Measurements from ENCODE around the gene DGLUCY.
"Not testable (repeated sequence)": the region's sequence is repeated elsewhere in the genome, so short reads cannot be mapped to it uniquely, and the experiment has no call there.

Gene DGLUCY

DNA sequence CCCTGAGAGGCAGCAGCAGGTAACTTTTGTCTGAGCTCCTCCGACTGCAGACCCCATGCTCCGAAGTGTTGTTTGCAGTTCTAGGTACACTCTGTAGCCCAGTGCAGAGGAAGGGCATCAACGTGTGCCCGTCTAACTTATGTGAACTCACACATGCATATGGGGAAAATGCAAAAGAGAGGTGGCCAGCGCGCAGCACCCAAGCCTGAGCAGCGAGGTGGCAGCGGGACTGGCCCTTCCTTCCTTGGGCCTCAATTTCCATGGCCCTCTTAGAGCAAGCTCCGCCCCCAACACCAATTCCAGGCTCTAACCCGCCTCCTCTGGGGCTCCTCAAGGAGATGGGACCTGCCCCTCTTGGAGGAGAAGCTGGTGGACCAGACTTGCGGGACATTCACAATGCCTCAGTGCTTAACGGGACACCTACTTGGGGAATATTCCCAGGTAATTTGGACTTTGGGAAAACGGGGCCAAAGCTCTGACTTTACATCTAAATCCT lies 102.9 kb downstream of the DGLUCY start:
- no peak for DNase-seq

DNA sequence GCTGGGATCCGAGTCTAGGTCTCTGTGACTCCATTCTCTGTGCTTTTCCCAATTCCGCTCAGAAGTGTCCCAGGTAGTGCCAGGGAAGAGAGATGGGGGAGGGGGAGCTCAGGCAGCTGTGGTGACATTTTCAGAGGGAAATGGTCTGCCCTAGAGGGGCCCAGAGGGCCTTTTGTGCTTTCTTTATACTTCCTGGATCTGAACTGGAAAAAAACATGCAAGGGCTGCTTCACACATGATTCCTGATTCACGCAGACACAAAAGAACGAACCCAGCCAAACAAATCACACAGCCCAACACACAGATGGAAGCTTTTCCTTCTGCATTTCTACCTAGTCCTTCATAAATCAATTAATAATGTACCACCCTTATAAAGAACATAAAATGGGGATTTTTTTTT lies 104.1 kb downstream of the DGLUCY start:
- no peak for DNase-seq

DNA sequence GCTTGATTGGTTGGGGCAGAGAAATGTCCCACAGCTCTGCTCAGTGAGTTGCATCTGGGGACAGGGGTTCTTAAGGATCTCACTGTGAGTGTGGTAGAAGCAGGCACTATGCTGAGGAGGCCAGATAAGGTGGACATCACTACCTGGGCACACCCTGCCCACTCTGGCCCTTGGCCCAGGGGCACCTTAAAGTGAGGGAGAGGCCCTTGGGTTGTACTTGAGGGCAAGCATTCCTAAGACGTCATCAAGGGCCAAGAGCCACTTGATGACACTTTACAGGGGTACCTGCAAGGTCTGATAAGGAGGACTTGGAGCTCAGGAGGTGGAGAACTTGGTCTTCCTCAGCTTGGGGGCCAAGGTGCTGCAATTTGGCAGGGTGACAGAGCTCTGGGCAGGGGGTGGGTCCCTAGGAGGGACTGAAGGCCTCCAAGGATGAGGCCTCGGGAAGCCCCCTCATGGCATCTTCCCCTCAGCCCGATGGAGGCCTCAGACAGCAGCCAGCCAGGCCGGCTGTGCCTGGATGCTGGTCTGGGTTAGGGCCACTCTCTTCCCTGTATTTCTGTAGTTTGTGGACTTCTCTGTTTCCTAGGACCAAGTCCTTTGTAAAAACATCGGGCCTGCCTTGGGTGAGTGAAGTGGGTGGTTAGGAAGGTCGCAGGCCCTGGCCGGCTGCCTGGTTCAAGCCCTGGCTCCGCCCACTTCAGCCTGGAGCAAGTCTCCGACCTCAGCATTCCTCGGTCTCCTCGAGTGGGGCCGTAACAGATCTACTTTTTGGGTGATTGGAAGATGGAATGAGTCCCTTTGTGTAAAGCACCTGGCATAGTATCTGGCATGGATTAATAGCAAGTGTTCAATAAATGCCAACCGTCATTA lies 105.9 kb downstream of the DGLUCY start:
- no peak for DNase-seq

DNA sequence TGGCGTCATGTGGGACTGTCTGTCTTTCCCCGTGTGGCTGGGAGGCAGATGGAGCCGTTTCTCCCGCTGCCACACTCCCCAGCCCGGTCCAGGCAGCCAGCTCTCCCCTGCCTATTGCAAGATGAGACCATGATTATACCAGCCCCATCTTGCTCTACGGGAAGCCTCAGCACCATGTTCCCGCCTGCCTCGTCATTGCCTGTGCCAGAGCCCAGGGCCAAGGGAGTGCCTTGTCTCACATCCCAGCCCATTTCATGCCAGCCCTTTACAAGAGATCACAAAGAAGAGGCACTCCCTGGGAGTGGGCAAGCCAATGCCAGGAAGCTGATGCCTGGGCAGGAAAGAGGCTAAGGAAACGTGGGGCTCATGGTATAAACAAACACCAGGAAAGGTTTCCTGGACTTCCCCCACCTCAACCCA lies 106.7 kb downstream of the DGLUCY start:
- DNase-seq: no peak

DNA sequence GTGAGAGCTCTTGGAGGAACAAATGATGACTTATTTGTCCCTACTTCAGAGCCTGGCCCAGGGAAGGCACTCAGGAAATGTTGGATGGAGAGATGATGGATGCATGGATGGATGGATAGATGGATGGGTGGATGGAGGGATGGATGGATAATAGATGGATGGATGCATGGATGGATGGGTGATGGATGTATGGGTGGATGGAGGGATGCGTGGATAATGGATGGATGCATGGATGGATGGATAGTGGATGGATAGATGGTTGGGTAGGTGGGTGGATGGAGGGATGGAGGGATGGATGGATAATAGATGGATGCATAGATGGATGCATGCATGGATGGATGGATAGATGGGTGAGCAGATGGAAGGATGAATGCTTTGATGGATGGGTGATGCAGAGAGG lies 107.4 kb downstream of the DGLUCY start:
- no peak for DNase-seq

DNA sequence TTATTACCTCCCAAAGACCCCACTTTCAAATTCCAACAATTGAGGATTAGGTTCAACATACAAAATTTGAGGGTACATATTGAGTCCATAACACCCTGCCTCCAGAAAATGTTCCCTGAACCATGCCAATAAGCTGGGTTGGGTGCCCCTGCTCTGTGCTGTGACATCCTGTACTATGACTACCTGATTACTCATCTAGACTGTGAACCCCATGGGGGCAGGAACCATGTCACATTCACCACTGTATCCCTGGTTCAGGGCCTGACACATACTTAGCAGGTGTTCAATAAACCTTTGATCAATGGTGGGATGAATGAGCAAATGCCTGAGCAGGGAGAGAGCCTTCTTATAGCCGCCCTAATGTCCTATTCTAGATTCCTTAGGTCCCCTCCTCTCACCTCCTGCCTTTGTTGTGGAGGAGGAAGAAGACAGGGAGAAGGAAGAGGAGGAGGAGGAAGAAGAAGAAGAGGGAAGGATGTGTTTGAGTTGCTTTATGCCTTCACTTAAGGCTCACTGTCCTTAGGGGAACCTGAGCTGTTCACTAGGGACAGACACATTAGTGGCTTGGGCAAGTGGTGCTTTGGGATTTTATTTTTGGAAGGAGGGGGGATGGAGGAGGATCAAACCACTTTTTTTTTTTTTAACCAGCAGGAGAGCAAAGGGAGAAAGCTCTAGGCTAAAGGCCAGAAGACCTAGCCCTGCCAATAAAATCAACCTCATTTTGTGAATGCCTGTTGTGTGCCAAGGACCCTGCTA lies 109.3 kb downstream of the DGLUCY start:
- DNase-seq: peak; percentile 67

DNA sequence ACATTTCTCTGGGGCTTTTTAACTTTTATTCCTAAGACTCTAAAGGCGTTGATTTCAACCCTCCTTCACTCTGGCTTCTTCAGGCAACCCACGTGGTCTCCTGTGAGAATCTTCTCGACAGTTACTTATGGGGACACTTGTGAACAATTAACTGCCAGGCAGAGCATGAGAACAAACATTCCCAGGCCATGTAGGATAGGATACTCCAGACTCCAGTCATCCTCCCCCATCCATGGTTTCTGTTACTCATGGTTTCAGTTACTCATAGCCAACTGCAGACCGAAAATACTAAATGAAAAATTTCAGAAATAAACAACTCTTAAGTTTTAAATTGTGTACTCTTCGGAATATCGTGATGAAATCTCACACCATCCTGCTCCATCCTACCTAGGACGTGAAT lies 111.2 kb downstream of the DGLUCY start:
- DNase-seq: peak; percentile 36

DNA sequence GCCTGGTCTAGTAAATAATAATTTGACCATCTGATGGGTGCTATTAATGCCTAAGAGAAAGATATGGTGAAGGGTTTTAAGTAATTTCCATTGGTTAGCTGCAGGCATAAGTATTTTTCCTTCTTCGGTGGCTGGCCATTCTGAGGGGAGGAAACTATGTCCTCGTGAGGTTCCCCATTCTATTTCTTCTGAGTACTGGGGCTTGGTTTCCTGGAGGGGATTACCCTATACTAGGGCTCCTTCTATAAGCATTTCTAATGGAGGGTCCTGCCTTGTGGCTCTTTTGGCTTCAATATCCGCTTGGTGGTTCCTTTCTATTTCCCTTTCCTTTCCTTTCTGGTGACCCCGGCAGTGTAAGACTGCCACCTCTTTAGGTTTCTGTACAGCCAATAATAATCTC lies 112.5 kb downstream of the DGLUCY start:
- not testable (repeated sequence) for DNase-seq

DNA sequence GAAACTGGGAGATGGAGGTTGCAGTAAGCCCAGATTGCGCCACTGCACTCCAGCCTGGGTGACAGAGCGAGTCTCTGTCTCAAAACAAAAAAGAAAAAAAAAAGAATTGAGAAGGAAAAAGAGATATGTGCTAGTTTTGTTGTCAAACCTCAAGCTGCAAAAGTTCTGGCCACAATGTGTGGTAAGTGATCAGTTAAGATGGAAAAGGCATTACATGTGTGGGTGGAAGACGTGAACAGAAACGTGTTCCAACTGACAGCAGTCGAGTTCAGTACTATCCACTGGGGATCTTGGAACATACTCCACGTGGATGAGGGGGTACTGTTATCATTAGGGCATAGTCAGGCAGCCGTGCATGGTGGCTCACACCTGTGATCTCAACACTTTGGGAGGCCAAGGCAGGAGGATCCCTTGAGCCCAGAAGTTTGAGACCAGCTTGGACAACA lies 113.3 kb downstream of the DGLUCY start:
- no peak for DNase-seq

DNA sequence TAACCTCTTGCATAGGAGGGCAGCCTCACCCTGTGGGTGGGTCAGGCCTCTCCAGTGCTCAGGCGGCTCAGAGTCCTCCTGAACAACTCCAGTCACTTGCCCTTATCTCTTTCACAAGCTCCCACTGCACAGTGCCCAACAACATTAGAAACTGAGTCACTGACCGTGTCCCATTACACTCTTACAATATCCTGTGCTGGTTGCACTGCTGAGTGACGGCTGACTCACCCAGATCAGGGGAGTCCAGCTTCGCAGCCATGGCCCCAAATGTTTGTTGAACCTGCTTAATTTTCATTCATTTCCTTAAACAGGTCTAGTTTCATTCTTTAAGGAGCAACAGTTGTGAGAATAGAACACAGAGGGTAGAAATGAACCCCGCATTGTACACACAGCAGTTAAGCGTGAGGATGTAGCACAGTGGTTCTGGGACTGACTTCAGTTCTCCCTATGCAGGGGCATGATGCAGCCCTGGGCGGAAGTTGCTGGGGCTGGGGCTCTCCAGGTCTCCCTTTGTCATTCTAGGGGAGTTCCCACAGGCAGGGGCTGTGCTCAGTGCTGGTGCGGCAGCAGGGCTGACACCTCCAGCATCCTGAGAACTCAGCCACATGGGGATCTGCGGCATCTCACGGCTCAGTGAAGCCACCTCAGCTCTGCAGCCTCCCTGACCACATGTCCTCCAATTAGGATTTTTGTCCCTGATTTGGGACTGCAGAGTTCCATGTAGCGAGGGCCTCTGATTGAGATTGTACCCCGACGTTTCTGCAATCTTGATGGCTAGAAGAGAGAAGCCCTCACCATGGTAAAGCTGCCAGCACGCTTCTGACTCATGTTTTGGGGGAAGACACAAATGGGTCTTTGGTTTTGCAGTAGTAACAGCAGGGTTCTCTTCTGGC lies 114.5 kb downstream of the DGLUCY start:
- no peak for DNase-seq

DNA sequence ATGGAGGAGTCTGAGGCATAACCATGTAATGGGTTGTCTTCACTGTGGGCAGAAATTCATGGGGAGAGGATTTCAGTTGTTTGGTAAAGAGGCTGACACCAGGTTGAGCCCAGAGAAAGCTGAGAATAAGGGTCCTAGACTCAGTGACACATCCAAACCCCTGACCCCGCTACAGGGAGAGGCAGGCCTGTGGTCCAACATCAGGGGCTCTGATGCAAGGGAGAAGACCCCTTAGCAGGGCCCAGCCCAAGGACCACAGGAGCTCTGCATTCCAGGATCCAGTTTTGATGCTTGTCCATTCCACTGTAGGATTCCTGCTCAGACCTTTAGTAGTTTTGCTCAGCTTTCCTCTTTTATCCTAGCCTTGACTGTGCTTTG lies 115.1 kb downstream of the DGLUCY start:
- no peak for DNase-seq

DNA sequence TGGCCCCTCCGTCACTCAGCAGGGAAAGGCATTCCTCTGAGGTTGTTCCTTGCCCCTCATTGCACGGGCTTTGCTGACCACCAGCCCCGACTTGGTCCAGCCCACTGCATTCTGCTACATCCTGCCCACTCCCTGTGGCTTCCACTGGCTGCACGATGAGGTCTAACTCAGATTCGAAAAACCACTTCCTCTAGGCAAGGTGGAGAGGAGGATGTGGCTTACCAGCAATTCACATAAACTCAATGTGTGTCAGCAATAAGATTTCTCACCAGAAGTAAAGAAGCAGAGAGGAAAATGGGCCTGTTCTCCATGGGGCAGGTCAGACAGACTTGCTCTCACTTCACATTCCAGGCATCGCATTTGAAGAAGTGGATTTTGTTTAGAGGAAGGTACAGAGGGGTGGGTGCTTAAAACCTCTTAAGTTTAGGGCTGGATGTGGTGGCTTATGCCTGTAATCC lies 115.9 kb downstream of the DGLUCY start:
- no peak for DNase-seq

DNA sequence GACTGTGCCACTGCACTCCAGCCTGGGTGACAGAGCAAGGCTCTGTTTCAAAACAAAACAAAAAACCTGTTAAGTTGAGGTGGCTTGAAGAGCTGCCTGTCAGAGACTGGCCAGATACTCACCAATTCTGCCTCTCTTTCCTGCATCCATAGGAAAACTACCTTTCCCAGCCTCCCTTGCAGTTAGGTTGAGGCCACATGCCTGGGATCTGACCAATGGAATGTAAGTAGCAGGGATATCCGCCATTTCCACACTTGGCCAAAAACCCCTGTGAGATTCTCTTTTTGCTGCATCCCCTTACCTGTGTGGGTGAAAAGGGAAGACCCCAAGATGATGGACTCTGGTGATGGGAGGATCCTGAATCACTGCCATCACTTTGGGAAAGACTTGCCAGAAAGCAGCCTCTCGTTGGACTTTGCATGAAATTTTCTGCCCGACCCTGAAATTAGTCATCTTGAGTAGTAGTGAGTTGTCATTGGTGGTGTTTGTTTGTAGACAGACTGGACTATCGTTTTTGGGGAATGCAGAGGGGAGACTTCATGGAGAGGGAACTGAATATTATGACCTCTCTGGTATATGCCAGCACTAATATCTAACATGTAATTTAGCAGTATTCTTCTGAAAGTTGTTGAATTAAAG lies 116.6 kb downstream of the DGLUCY start:
- DNase-seq: no peak

DNA sequence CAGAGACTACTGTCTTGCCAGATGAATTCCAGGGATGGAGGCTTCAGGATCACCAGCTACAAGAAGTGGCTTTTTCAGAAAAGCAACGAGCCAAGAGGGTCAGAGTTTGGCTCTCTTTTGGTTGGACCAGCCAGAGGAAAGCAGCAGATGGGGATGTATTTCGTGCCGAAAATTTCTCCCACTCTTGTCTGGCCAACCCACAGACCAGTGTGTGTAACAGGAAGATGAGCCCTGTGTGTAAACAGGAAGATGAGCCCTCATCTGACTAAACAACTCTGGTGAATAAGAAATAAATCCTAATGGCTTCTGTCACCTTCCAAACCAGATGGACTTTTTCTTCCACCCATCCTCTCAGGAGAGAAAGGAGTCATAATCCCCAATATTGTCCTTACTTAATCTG lies 117.6 kb downstream of the DGLUCY start:
- no peak for DNase-seq

DNA sequence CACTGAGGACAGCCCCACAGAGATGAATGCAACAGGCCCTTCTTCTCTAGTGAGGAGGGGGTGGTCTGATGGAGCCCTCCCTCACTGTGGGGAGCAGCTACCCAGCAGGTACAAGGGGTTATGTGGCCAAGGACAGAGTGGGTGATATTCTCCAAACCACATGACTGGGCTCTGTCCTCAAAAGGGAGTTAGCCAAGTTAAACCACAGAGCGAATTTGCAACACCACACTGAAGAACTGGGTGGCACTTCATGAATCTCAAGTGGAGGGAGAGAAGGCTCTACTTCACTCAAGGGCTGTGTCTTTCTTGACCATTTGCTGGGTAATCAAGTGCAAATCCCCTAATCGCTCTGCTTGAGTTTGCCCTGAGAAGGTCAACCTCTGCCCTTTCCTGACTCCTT lies 118.2 kb downstream of the DGLUCY start:
- peak; percentile 63 for DNase-seq

DNA sequence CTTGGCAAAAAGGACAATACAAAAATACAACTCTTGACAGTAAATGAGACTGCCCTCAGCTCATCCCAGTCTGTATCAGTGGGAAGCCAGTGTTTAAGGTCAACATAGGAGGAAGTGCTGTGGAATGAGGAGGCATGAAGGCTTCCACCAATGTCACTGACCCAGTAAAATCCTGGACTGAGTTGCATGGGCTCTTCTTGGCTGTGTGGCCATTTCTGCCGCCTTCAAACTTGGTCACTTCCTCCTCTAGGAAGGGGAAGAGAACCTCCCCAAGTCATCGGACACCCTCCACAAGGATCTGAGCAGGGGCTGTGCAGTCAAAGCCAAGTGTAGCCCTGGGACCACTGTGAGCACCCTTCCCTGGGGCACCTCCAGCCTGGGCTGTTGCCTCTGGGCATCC lies 118.7 kb downstream of the DGLUCY start:
- DNase-seq: peak; percentile 64

DNA sequence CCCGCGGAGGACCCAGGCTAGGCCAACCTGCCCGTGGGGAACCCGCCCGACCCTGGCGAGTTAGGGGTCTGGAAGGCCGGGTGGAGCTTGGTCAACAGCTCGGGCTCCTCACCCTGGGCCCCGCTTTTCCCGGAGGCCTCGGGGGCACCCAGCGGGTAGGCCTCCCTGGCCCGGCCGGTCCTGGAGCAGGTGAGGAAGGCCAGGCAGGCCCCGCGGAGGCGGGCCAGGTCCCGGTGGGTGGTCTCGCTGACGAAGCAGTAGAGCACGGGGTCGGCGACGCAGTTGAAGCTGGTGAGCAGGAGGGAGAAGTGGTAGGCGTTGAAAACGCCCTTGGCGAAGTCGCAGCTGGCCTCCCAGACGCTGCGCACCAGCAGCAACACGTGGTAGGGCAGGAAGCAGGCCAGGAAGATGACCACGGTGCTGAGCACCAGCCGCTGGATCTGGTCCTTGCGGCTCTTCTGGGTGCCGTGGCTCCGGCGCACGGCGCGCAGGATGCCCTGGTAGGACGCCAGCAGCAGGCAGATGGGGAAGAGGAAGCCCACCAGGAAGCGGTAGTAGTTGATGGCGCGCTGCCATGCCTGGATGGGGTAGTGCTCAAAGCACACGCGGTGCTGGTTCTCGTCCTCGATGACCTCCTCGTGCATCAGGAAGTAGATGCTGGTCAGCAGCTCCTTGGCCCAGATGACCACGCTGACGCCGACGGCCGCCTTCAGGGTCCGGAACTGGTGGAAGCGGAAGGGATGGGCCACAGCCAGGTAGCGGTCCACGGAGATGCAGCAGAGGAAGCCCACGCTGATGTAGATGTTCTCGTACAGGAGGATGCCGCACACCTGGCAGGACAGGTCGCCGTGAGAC lies 120.3 kb downstream of the DGLUCY start:
- no peak for DNase-seq

DNA sequence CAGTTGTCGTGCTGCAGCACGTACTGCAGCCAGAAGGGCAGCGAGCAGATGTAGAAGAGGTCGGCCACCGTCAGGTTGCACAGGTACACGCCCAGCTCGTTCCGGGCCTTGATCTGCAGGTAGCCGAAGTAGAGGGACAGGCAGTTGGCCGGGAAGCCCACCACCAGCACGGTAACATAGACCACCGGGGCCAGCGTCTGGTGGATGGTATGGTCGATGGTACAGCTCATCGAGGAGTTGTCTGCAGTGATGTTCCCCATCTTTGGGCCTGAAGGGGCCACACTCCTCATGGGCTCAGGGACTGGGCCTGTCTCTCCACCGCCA lies 120.9 kb downstream of the DGLUCY start:
- no peak for DNase-seq

DNA sequence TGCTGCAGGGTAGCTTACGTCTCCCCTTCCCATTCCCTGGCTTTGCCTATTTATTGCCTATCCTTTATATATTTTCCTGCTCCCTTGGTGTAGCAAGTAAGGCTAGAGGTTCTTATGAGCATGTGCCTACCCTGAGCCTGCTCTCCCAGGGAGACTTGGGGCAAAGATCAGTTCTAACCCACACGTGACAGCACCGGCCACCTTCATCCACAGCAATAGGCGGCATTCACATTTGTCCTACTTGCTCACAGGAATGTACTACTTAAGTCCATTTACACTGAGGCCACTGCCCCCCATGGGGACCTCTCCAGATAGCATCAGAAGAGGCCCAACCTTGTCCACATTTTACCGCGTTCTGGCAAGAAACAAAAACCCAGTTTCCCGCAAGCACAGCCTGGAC lies 122.0 kb downstream of the DGLUCY start:
- DNase-seq: no peak

DNA sequence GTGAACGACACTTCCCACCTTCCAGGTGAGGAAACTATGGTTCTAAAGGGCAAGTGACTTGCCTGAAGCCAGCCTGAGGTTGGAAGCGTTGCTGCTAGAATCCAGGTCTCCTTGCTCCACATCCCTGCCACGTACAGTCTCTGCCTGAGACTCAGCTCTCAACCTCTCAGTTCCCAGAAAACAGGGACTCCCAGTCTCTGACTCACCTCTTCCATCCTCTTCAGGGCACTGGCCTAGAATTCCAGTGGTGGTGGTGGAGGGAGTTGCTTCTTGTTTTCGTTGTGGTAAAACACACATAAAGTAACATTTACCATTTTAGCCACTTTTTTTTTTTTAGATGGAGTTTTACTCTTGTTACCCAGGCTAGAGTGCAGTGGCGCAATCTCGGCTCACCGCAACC lies 123.3 kb downstream of the DGLUCY start:
- DNase-seq: no peak

DNA sequence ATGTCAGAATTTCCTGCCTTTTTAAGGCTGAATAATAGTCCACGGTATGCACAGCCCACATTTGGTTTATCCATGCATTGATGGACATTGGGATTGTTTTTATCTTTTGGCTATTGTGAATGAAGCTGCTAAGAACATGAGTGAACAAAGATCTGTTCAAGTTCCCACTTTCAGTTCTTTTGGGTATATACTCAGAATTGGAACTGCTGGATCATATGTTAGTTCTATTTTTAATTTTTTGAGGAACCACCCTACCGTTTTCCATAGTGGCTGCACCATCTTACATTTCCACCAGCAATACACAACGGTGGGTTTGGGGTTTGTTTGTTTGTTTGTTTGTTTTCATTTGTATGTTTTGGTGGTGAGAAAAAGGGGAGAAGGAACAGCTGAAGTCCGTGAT lies 124.2 kb downstream of the DGLUCY start:
- DNase-seq: no peak

DNA sequence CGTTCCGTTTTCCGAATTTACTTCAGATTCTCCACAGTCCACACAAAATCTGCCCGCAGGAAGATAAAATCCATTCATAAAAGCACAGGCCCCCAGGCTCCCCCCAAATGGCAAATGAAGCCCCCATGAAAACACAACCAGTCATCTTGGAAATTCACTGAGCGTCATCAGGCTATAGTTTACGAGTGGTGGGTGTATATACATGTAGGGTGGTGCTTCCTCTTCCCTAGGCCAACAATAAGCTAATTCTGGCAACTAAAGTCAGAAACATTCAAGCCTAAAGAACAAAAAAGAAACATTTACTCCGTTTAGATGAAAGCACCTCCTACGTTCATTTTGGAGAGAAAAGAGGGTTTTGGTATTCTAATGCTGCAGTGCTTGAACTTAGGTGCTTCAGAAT lies 124.8 kb downstream of the DGLUCY start:
- DNase-seq: no peak

All from NCI-H2029 treated with DMSO at 0.1 percent for 48 hours (cell line).